WTC11 (cell line): ENCODE data around the gene MAGEA4. TPM values are rescaled to one million over a fixed set of nuclear protein-coding genes. Genes with fewer than 3 reads are reported as not detected.

Experiments used
- ATAC-seq: fragments of 200-7000 bp; cut with Tn5 transposase; 2 replicates; pipeline ENCODE4 v1.10.0; 2021; ENCODE audit warnings: mild to moderate bottlenecking, moderate library complexity
- CTCF ChIA-PET: fragments of 300-600 bp; sonication (Branson Sonifier 250); formaldehyde crosslinking; loops from one replicate; lab custom pipeline; 2021; ENCODE audit warnings: antibody characterized with exemption; lab: Charles Lee
- POLR2A ChIA-PET: fragments of 350-600 bp; sonication (Branson Sonifier 250); formaldehyde crosslinking; loops from one replicate; lab custom pipeline; 2021; ENCODE audit warnings: antibody characterized with exemption; lab: Charles Lee
- DNase-seq: peaks from one replicate; pipeline ENCODE4 v3.0.0; 2021; ENCODE audit warnings: low spot score
- H3K27ac Mint-ChIP-seq: 2 replicates; pipeline ENCODE4 v1.8.0; 2021; ENCODE audit warnings: mixed read lengths
- H3K27me3 Mint-ChIP-seq: 2 replicates; pipeline ENCODE4 v1.8.0; 2021; ENCODE audit warnings: low read depth, mild to moderate bottlenecking, moderate library complexity, mixed read lengths
- H3K36me3 Mint-ChIP-seq: 2 replicates; pipeline ENCODE4 v1.8.0; 2021; ENCODE audit warnings: mixed read lengths
- H3K4me1 Mint-ChIP-seq: 2 replicates; pipeline ENCODE4 v1.8.0; 2022; ENCODE audit warnings: mixed read lengths
- H3K4me3 Mint-ChIP-seq: 2 replicates; pipeline ENCODE4 v1.8.0; 2021; ENCODE audit warnings: mild to moderate bottlenecking, moderate library complexity, mixed read lengths
- H3K9me3 Mint-ChIP-seq: 2 replicates; pipeline ENCODE4 v1.8.0; 2021; ENCODE audit warnings: mixed read lengths
- ERG ChIP-seq: fragments of 250-450 bp; sonication (Bioruptor Pico); IDR thresholded peaks from 2 replicates; pipeline ENCODE4 v1.8.0; 2021; ENCODE audit warnings: mild to moderate bottlenecking
- FOXP1 ChIP-seq: sonication (generic); formaldehyde crosslinking; IDR thresholded peaks from 2 replicates; pipeline ENCODE4 v1.8.0; 2022; ENCODE audit warnings: missing genetic modification reagents, mild to moderate bottlenecking, moderate library complexity, borderline replicate concordance
- HMGA2 ChIP-seq: fragments of 250-450 bp; sonication (Bioruptor Pico); IDR thresholded peaks from 2 replicates; pipeline ENCODE4 v1.4.0; 2021; ENCODE audit warnings: mild to moderate bottlenecking, moderate library complexity
- IRF2 ChIP-seq: sonication (generic); formaldehyde crosslinking; IDR thresholded peaks from 2 replicates; pipeline ENCODE4 v1.8.0; 2022; ENCODE audit warnings: low read depth, missing genetic modification reagents, borderline replicate concordance
- NFATC4 ChIP-seq: fragments of 250-450 bp; sonication (Bioruptor Pico); IDR thresholded peaks from 2 replicates; pipeline ENCODE4 v1.9.0; 2021; ENCODE audit warnings: mild to moderate bottlenecking
- PRRX2 ChIP-seq: fragments of 250-450 bp; sonication (Bioruptor Pico); IDR thresholded peaks from 2 replicates; pipeline ENCODE4 v1.8.0; 2021; ENCODE audit warnings: mild to moderate bottlenecking
- ZNF281 ChIP-seq: sonication (generic); formaldehyde crosslinking; IDR thresholded peaks from 2 replicates; pipeline ENCODE4 v1.8.0; 2023; ENCODE audit warnings: mild to moderate bottlenecking, missing genetic modification reagents
- ZNF317 ChIP-seq: sonication (generic); formaldehyde crosslinking; IDR thresholded peaks from 2 replicates; pipeline ENCODE4 v1.8.1; 2023; ENCODE audit warnings: low read depth, mild to moderate bottlenecking, moderate library complexity, missing genetic modification reagents, borderline replicate concordance
- ZNF532 ChIP-seq: fragments of 250-450 bp; sonication (Bioruptor Pico); IDR thresholded peaks from 2 replicates; pipeline ENCODE4 v1.9.0; 2021; ENCODE audit warnings: mild to moderate bottlenecking, borderline replicate concordance
- total RNA-seq: library from RNA; stranded (reverse); gene quantifications from 3 replicates; pipeline ENCODE4 v1.2.3, GENCODE V29; 2021
- TF ChIP-seq, protein P1 (sequence below): sonication (generic); formaldehyde crosslinking; IDR thresholded peaks from 2 replicates; pipeline ENCODE4 v1.8.1; 2023; ENCODE audit warnings: mild to moderate bottlenecking, missing genetic modification reagents, borderline replicate concordance
- TF ChIP-seq, protein P2 (sequence below): sonication (generic); formaldehyde crosslinking; IDR thresholded peaks from 2 replicates; pipeline ENCODE4 v1.8.1; 2022; ENCODE audit warnings: mild to moderate bottlenecking, missing genetic modification reagents, moderate library complexity, borderline replicate concordance

The MAGEA4 gene
- total RNA-seq, 1 experiment from 2014 or later, result 3.2 TPM

- no peak for TF ChIP-seq ERG (CRISPR knock-in tag)
- TF ChIP-seq NFATC4 (CRISPR knock-in tag), result no peak
- TF ChIP-seq PRRX2 (CRISPR knock-in tag), result no peak
- no peak for TF ChIP-seq ZNF317 (CRISPR knock-in tag)
- no peak for TF ChIP-seq ZNF281
- TF ChIP-seq HMGA2 (CRISPR knock-in tag), result no peak
Measured at GRCh38 chrX:151871244-151871643, 41.4 kb upstream of the MAGEA4 start (continued).

DNA sequence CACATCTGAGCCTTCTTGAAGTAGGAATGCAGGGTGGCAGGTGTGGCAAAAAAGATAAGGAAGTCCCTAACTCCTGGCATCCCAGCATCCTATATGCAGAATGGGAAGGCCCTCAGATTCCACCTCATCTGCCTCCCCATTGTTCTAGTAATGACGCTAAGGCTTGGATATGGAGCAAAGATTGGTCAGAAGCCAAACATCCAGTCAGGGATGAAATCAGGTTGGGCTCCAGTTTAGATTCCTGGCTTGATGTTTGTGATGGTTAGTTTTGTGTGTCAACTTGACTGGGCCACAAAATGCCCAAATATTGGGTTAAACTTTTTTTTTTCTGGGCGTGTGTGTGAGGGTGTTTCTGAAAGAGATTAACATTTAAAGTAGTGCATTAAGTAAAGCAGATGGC is 39.6 kb upstream of the MAGEA4 start:
- ChIA-PET CTCF (no interaction called here), POLR2A (no interaction called here)
- no peak overlapping the region for H3K27ac Mint-ChIP-seq
- TF ChIP-seq, protein P1, sequence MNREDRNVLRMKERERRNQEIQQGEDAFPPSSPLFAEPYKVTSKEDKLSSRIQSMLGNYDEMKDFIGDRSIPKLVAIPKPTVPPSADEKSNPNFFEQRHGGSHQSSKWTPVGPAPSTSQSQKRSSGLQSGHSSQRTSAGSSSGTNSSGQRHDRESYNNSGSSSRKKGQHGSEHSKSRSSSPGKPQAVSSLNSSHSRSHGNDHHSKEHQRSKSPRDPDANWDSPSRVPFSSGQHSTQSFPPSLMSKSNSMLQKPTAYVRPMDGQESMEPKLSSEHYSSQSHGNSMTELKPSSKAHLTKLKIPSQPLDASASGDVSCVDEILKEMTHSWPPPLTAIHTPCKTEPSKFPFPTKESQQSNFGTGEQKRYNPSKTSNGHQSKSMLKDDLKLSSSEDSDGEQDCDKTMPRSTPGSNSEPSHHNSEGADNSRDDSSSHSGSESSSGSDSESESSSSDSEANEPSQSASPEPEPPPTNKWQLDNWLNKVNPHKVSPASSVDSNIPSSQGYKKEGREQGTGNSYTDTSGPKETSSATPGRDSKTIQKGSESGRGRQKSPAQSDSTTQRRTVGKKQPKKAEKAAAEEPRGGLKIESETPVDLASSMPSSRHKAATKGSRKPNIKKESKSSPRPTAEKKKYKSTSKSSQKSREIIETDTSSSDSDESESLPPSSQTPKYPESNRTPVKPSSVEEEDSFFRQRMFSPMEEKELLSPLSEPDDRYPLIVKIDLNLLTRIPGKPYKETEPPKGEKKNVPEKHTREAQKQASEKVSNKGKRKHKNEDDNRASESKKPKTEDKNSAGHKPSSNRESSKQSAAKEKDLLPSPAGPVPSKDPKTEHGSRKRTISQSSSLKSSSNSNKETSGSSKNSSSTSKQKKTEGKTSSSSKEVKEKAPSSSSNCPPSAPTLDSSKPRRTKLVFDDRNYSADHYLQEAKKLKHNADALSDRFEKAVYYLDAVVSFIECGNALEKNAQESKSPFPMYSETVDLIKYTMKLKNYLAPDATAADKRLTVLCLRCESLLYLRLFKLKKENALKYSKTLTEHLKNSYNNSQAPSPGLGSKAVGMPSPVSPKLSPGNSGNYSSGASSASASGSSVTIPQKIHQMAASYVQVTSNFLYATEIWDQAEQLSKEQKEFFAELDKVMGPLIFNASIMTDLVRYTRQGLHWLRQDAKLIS (CRISPR knock-in tag), result no peak
- TF ChIP-seq IRF2 (CRISPR knock-in tag), result no peak
- TF ChIP-seq, protein P2, sequence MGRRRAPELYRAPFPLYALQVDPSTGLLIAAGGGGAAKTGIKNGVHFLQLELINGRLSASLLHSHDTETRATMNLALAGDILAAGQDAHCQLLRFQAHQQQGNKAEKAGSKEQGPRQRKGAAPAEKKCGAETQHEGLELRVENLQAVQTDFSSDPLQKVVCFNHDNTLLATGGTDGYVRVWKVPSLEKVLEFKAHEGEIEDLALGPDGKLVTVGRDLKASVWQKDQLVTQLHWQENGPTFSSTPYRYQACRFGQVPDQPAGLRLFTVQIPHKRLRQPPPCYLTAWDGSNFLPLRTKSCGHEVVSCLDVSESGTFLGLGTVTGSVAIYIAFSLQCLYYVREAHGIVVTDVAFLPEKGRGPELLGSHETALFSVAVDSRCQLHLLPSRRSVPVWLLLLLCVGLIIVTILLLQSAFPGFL (CRISPR knock-in tag), result no peak
- TF ChIP-seq FOXP1 (CRISPR knock-in tag), result no peak
- no peak for TF ChIP-seq ERG (CRISPR knock-in tag)
- TF ChIP-seq ZNF532 (CRISPR knock-in tag), result no peak
- H3K9me3 Mint-ChIP-seq, result peaks cover 1% of the 10 kb centered on the region; the same call in 1 of the 2 replicates
- DNase-seq (no peak), ATAC-seq (no peak)
- no peak overlapping the region for H3K4me3 Mint-ChIP-seq
- no peaks in the 10 kb centered on the region for H3K27me3 Mint-ChIP-seq
- no peaks in the 10 kb centered on the region for H3K4me1 Mint-ChIP-seq
- no peaks in the 10 kb centered on the region for H3K36me3 Mint-ChIP-seq
